Stomach smooth muscle (tissue), 2 donors: Measurements from ENCODE around the gene VIPR2.
A peak's percentile ranks its signal among the peaks of the same experiment; 100 is the strongest.
"Not testable (repeated sequence)": the region's sequence is repeated elsewhere in the genome, so short reads cannot be mapped to it uniquely, and the experiment has no call there.

Experiments
- H3K27ac ChIP-seq: one replicate; pipeline ENCODE4 v1.7.0; 2013; ENCODE audit warnings: mild to moderate bottlenecking, low read length, inconsistent platforms
- H3K27me3 ChIP-seq, 2 donors: one replicate each; pipeline ENCODE4 v1.7.0; 2013; ENCODE audit warnings: low read length in 2 of 2; ENCODE audit not compliant: insufficient read depth in 2 of 2, control insufficient read depth in 1 of 2
- H3K36me3 ChIP-seq, 2 donors: one replicate each; pipeline ENCODE4 v1.7.0; 2013; ENCODE audit warnings: low read length in 2 of 2; ENCODE audit not compliant: control insufficient read depth in 2 of 2, insufficient read depth in 2 of 2
- H3K4me1 ChIP-seq: one replicate; pipeline ENCODE4 v1.7.0; 2013; ENCODE audit warnings: low read length; ENCODE audit not compliant: control insufficient read depth, insufficient read depth
- H3K4me3 ChIP-seq, 2 donors: one replicate each; pipeline ENCODE4 v1.7.0; 2013; ENCODE audit warnings: low read length in 2 of 2
- H3K9ac ChIP-seq, 2 donors: one replicate each; pipeline ENCODE4 v1.7.0; 2013; ENCODE audit warnings: low read length in 2 of 2, mild to moderate bottlenecking in 1 of 2
- H3K9me3 ChIP-seq, 2 donors: one replicate each; pipeline ENCODE4 v1.7.0; 2013; ENCODE audit warnings: low read length in 2 of 2; ENCODE audit not compliant: control insufficient read depth in 2 of 2
- donor health status: healthy.
- donor health status: Pancreatic carcinoma.

Gene VIPR2

GRCh38 chr7:159012353-159013069, 132.2 kb downstream of the VIPR2 start:
- H3K9ac ChIP-seq, result no peak overlapping the region
- peaks cover 31% of the 10 kb centered on the region for H3K4me1 ChIP-seq
- no peak overlapping the region for H3K4me3 ChIP-seq
- peak overlapping the region; percentile 37 for H3K27ac ChIP-seq
- H3K27me3 ChIP-seq, result no peaks in the 10 kb centered on the region
- no peaks in the 10 kb centered on the region for H3K36me3 ChIP-seq
- no peaks in the 10 kb centered on the region for H3K9me3 ChIP-seq

- H3K36me3 ChIP-seq, result no peaks in the 10 kb centered on the region
- H3K27me3 ChIP-seq, result no peaks in the 10 kb centered on the region
- no peak overlapping the region for H3K27ac ChIP-seq
- H3K4me1 ChIP-seq, result peaks cover 31% of the 10 kb centered on the region
- no peak overlapping the region for H3K9ac ChIP-seq
- H3K9me3 ChIP-seq, result no peaks in the 10 kb centered on the region
- H3K4me3 ChIP-seq, result no peak overlapping the region
Measured at GRCh38 chr7:159011722-159012022, 133.0 kb downstream of the VIPR2 start.

- Histone ChIP-seq H3K36me3 (no peaks in the 10 kb centered on the region), H3K9ac (no peak overlapping the region), H3K4me3 (no peak overlapping the region), H3K27me3 (no peaks in the 10 kb centered on the region), H3K9me3 (no peaks in the 10 kb centered on the region), H3K27ac (no peak overlapping the region), H3K4me1 (peaks cover 31% of the 10 kb centered on the region)
Measured at GRCh38 chr7:159010937-159011721, 133.5 kb downstream of the VIPR2 start.

GRCh38 chr7:159010411-159010810, 134.3 kb downstream of the VIPR2 start:
- no peaks in the 10 kb centered on the region for H3K9me3 ChIP-seq

GRCh38 chr7:159009951-159010350, 134.7 kb downstream of the VIPR2 start:
- no peak overlapping the region for H3K9ac ChIP-seq
- H3K27ac ChIP-seq, result no peak overlapping the region
- H3K9me3 ChIP-seq, result no peaks in the 10 kb centered on the region
- no peaks in the 10 kb centered on the region for H3K36me3 ChIP-seq
- peaks cover 22% of the 10 kb centered on the region for H3K4me1 ChIP-seq
- H3K27me3 ChIP-seq, result no peaks in the 10 kb centered on the region
- H3K4me3 ChIP-seq, result no peak overlapping the region

More at GRCh38 chr7:159010411-159010810, 134.3 kb downstream of the VIPR2 start:
- no peak overlapping the region for H3K27ac ChIP-seq
- H3K4me3 ChIP-seq, result no peak overlapping the region
- H3K4me1 ChIP-seq, result peaks cover 26% of the 10 kb centered on the region
- H3K36me3 ChIP-seq, result no peaks in the 10 kb centered on the region
- no peak overlapping the region for H3K9ac ChIP-seq
- H3K27me3 ChIP-seq, result no peaks in the 10 kb centered on the region

- H3K27me3 ChIP-seq, result no peaks in the 10 kb centered on the region
- no peak overlapping the region for H3K27ac ChIP-seq
- H3K9me3 ChIP-seq, result no peaks in the 10 kb centered on the region
- no peak overlapping the region for H3K9ac ChIP-seq
- no peak overlapping the region for H3K4me3 ChIP-seq
- no peaks in the 10 kb centered on the region for H3K36me3 ChIP-seq
- peaks cover 14% of the 10 kb centered on the region for H3K4me1 ChIP-seq
Measured at GRCh38 chr7:159008417-159008816, 136.2 kb downstream of the VIPR2 start.

GRCh38 chr7:159007996-159008389, 136.7 kb downstream of the VIPR2 start:
- Histone ChIP-seq H3K36me3 (no peaks in the 10 kb centered on the region), H3K27me3 (no peaks in the 10 kb centered on the region), H3K27ac (no peak overlapping the region), H3K9me3 (no peaks in the 10 kb centered on the region), H3K4me3 (no peak overlapping the region), H3K9ac (no peak overlapping the region), H3K4me1 (peaks cover 9% of the 10 kb centered on the region)

- Histone ChIP-seq H3K9me3 (no peaks in the 10 kb centered on the region), H3K36me3 (no peaks in the 10 kb centered on the region), H3K27ac (no peak overlapping the region), H3K9ac (no peak overlapping the region), H3K4me1 (peaks cover 4% of the 10 kb centered on the region), H3K27me3 (no peaks in the 10 kb centered on the region), H3K4me3 (no peak overlapping the region)
Measured at GRCh38 chr7:159007364-159007995, 137.2 kb downstream of the VIPR2 start.

GRCh38 chr7:159006610-159007130, 138.0 kb downstream of the VIPR2 start:
- Histone ChIP-seq H3K4me1 (peaks cover 3% of the 10 kb centered on the region), H3K36me3 (no peaks in the 10 kb centered on the region), H3K27ac (no peak overlapping the region)

GRCh38 chr7:159006022-159006609, 138.6 kb downstream of the VIPR2 start:
- not testable (repeated sequence) for H3K27ac ChIP-seq, H3K4me3 ChIP-seq, H3K4me1 ChIP-seq, H3K9me3 ChIP-seq, H3K9ac ChIP-seq, H3K36me3 ChIP-seq, H3K27me3 ChIP-seq

More at GRCh38 chr7:159006610-159007130, 138.0 kb downstream of the VIPR2 start:
- Histone ChIP-seq H3K27me3 (no peaks in the 10 kb centered on the region), H3K4me3 (no peak overlapping the region), H3K9me3 (no peaks in the 10 kb centered on the region), H3K9ac (no peak overlapping the region)
